Inflammatory macrophage treated with lipopolysaccharide for 1 hour (primary cell): Measurements from ENCODE around the gene CHML.

Experiments used
- DNase-seq, 2 donors: peaks; one replicate each; pipeline ENCODE4 v3.0.0-alpha.2; 2020 to 2022

CHML gene

DNA sequence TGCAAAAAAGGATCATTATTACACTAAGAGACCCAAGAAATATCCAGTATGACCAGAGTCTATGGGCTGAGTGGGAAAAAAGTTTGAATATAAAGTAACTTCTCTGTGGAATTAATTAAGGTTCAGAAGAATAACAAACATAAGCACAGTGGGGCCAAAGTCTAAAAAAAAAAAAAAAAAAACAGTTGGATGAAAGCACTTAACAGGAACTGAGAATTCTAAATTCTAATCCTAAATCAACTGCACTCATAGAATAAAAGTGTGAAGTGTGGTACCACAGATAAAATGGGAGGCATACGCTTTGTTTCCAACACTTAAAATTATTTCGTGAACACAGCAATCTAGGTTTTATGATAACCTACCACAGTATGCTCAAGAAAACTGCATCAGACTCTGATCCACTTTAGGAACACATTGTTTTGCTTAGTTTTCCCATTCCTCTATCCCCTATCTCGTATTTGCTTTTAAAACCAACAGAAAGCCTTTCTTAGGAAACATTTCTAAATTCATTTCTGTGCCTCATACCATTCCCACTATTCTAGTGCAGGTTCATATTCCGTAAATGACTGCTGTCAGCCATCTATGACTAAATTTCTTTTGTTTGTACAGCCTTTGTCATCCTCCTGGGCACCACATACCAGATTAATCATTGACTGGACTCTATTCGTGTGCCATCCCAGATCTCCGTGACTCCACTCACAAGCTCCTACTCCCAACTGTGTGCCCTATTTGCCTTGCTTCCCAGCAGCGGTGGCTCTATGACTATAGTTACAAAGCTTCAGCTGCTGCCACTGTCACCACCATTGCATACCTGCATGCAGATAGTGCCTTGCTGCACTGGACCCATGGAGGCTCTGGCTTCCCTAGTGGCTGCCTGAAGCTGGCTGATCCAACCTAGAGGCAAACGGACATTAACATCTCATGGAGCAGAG, 24.9 kb downstream of the CHML start:
- DNase-seq: no peak

- DNase-seq: no peak
These were observed 25.6 kb downstream of the CHML start for GRCh38 chr1:241614572-241614971.

GRCh38 chr1:241614144-241614543, 26.0 kb downstream of the CHML start:
- DNase-seq: no peak

DNA sequence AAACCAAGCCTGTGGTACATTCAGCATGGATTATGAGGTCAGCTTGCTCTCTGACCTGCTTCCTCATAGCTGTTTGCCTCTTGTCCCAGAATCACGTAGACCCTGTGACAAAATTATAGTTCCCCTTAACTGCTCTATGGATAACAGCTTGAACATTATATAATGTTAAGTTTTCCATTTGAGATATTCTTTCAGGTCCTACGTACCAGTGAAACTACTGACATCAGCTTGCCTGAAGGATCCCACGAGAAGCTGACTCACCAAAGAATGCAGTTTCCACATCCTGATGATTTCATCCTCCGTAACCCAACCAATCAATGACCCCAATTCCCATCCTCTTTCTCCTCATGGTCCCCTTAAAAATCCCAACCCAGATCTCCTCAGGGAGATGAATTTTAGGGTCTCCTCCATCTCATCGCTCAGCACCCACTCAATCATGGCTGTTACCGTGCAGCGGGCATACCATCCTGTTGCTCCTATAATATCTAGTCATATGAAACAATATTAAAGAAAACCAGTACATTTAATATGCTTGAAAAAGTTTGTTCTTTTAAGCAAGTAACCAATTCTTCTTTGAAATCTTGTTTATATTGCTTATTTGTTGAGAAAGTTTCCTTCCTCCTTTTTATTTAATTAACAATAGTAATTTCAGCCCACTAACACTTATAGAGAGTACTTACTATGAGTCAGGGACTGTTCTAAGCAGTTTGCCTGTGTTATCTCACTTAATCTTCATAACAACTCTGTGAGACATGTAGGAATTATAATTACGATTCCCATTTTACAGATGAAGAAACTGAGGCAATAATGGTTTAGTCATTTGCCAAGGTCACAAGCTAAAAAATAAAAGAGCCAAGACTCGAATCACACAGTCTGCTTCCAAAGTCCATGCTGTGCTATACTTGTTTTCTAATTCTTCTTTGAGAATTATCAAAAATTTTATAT, 27.4 kb downstream of the CHML start:
- peak; percentile 93 to 98 for DNase-seq

DNA sequence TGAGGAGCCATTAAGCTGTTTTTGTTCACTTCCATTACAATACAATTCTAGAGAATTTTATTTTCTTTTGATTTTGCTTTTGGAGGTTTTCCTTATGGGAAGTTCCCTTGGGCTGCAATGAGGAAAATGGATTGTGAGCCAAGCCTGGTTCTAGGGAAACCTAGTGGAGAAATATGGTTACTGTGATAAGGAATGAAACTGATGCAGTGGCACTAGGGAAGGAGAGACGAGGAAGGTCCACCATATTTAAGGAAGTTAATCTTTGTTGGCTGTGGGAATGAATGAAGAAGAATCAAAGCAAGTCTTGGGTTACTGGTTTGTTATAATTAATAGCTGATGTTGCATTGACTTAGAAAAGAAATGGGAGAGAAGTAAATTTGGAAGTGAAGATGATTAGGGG, 28.4 kb downstream of the CHML start:
- DNase-seq: peak; percentile 42 to 43

DNA sequence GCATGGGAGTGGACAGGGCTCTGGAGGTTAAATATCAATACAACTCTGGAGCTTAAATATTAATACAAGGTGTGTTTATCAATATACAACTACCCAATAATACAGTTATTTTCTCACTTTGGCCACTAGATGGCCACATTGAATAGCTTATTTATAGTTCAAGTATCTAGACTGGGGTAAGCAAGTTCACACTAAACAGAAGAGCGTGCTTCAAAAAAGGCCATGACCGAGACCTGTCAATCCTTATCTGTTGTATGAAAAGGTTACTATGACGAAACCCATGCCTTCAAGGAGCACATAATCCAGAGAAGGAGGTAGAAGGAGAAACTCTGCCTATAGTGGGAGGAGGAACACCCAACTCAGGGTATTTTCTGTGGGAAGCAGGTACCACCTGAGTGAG, 29.1 kb downstream of the CHML start:
- peak; percentile 73 to 79 for DNase-seq

- DNase-seq: no peak
These were observed 29.9 kb downstream of the CHML start for GRCh38 chr1:241610056-241610815.

- DNase-seq: peak; percentile 57 to 84
These were observed 31.7 kb downstream of the CHML start for GRCh38 chr1:241608379-241609033.

GRCh38 chr1:241607497-241607896, 32.7 kb downstream of the CHML start:
- DNase-seq: no peak

DNA sequence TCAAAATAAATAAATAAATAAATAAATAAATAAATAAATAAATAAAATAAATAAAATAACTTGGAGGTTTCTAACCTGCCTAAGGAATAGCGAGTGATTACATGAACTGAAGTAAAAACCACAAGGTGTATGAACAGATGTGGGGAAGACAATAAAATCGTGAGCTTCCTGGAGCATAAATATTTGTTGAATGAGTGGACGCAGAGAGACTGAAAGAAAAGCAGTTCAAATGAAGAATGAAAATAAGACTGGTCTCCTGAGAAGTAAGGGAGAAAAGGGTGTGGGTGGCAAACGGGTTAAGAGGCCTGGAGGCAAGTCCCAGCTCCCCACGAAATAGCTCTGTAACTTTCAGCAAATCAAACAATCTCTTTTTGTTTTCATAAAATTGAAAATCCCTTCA, 33.6 kb downstream of the CHML start:
- DNase-seq: no peak

DNA sequence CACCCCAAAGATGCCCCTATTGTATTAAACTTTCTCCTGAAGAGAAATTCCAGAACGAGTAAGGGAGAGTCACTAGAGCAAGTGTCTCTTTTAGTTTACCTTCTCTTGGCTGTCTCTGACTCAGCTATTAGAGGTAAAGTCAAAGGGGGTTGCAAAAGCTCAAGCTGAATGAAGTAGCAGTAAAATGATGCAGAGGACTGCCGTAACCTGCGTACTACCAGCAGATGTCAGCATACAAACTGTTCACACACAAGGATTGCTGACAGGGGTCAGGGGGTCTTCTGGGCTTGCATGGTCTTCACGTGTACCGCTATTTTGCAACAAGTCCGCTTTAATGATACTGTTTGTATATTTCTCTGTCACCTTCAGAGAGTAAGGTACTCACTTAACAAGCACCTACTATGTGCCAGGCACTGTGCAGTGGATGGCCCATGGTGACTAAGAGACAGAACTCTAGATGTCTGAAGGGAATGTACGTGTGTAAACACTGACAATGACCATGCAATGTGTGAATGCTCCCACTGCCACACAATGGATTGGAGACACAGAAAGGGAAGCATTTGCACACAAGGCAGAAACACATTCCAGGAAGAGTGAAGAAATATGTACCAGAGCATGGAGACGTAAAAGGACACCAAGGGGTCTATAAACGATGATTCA, 34.9 kb downstream of the CHML start:
- DNase-seq: peak; percentile 36 to 37

GRCh38 chr1:241603731-241604245, 36.4 kb downstream of the CHML start:
- peak; percentile 85 to 94 for DNase-seq

GRCh38 chr1:241600496-241600901, 39.7 kb downstream of the CHML start:
- peak; percentile 51 to 60 for DNase-seq

DNA sequence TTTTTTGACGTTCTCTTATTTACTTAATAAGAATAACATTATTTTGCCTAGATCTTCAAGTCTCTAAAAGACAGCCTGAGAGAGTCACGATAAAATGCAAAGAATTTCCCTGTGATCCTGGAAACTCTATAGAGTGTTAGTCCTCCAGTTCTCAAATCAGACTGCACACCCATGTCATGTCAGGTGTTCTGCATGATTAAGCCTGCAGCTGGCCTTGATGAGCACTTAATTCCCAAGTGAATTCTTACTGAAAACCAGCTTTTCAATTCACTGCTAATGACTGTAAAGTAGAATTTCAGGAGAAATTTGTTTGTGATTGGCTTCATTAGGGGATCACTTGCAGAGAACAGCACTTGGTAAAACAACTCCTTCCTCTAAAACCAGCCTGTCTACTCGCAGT, 41.9 kb downstream of the CHML start:
- no peak for DNase-seq

DNA sequence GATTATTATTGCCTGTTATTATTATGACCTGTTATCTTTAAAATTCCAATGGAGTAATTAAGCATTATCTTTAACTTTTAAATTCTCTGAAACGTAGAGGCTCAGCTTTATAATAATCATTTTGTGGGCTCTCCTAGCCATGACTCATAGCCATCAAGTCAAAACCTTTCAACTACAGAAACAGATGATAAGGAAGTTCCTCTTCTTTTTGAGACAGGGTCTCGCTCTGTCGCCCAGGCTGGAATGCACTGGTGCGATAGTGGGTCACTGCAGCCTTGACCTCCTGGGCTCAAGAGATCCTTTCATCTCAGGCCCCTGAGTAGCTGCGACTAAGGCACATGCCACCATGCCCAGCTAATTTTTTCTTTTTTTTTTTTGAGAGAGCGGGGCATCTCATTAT, 43.5 kb downstream of the CHML start:
- no peak for DNase-seq

DNA sequence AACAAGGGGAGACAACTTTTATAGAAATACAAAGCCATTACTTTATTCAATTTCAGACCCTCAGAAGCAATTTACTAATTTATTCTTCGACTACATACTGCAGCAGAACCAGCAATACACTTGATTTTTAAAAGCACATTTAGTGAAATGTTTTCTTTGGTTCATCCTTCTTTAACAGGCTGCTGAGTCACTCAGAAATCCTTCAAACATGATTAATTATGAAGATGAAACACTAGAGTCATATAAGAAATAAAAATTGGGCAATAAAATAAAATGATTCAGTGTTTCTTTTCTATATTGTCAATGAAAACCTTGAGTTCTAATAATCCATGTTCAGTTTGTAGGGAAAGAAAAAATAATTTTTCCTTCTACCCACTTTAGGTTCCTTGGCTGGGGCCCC, 47.0 kb downstream of the CHML start:
- no peak for DNase-seq

DNA sequence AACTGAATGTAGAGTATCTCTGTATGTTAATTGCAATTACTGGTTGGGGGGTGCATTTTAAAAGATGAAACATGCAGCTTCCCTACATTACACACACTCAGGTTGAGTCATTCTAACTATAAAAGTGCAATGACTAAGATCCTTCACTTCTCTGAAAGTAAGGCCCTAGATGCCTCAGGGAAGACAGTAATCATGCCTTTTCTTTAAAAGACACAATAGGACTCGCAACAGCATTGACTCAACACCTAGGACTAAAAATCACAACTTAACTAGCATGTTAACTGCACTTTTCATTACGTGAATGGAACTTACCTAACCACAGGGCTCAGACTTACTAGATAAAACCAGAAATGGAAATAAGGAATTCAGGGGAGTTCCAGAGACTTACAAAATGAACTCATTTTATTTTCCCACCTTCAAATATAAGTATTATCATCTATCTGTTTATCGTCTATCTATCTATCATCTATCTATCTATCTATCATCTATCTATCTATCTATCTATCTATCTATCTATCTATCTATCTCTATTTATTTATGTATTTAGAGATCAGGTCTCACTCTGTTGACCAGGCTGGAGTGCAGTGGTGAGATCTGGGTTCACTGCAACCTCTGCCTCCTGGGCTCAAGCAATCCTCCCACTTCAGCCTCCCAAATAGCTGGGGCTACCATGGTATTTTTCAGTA, 47.8 kb downstream of the CHML start:
- peak; percentile 74 to 78 for DNase-seq

DNA sequence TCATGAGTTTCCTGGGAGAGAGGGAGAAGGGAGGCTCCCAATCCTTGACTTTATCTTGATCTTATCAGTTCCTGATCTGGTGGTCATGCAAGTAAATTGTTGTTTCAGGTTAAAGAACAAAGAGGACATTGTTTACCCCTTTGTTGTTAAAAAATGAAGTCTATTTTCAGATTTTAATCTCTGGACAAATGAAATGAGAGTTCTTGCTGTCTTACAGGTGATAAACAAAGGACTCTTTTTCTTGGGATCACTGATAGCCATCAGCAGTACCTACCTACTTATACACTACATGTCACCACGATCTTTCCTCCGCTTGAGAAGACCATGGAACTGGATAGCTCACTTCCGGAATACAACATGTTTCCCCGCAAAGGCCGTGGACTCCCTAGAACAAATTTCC, 48.4 kb downstream of the CHML start:
- DNase-seq: no peak

DNA sequence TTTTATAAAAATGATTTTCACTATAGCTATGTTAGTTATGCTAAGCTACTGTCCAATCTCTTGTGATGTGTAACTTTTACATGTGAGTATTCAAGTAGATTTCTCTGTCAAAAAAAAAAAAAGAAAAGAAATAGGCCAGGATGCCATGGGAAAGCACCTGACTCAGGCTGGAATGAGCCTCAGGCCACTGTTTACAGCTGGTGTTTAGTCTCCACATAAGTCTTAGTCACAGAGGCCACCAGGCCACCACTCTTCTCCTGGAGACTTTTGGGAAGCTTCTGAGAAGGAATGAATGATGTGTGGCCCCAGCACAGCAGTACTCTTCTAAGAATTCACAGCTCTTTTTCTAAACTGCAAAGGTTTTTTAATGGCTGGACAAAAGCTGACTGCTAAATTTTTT, 48.9 kb downstream of the CHML start:
- peak; percentile 42 to 55 for DNase-seq

GRCh38 chr1:241590719-241591118, 49.5 kb downstream of the CHML start:
- DNase-seq: no peak
